HL-60 (cell line): Measurements from ENCODE around the gene MFRP.

Source experiments
- GABPA ChIP-seq: IDR thresholded peaks from 2 replicates; pipeline ENCODE4 v1.6.1; 2012; ENCODE audit warnings: low read depth
- POLR2AphosphoS5 ChIP-seq: IDR thresholded peaks from 2 replicates; pipeline ENCODE4 v1.6.1; 2012; ENCODE audit warnings: low read depth
- REST ChIP-seq: IDR thresholded peaks from 2 replicates; pipeline ENCODE4 v1.6.1; 2012; ENCODE audit warnings: low read depth; ENCODE audit not compliant: insufficient replicate concordance
- SPI1 ChIP-seq: IDR thresholded peaks from 2 replicates; pipeline ENCODE4 v1.6.1; 2012; ENCODE audit warnings: low read depth, mild to moderate bottlenecking, borderline replicate concordance
- TF ChIP-seq, protein P1 (sequence below): IDR thresholded peaks from one replicate; pipeline ENCODE4 v1.5.1; 2011; ENCODE audit warnings: low read length, control low read depth, inconsistent platforms; ENCODE audit not compliant: insufficient read depth

GRCh38 chr11:119391275-119391674 is 44.8 kb upstream of the MFRP start:
- TF ChIP-seq, protein P1, sequence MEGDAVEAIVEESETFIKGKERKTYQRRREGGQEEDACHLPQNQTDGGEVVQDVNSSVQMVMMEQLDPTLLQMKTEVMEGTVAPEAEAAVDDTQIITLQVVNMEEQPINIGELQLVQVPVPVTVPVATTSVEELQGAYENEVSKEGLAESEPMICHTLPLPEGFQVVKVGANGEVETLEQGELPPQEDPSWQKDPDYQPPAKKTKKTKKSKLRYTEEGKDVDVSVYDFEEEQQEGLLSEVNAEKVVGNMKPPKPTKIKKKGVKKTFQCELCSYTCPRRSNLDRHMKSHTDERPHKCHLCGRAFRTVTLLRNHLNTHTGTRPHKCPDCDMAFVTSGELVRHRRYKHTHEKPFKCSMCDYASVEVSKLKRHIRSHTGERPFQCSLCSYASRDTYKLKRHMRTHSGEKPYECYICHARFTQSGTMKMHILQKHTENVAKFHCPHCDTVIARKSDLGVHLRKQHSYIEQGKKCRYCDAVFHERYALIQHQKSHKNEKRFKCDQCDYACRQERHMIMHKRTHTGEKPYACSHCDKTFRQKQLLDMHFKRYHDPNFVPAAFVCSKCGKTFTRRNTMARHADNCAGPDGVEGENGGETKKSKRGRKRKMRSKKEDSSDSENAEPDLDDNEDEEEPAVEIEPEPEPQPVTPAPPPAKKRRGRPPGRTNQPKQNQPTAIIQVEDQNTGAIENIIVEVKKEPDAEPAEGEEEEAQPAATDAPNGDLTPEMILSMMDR: no peak
- TF ChIP-seq REST (no peak), POLR2AphosphoS5 (no peak), GABPA (no peak), SPI1 (no peak)
